Neuronal stem cell (in vitro differentiated cells): Measurements from ENCODE around the gene REXO1.
A peak's percentile ranks its signal among the peaks of the same experiment; 100 is the strongest.

ENCODE experiments used
- DNase-seq: peaks from one replicate; pipeline ENCODE4 v3.0.0-alpha.2; 2013; ENCODE audit warnings: low spot score
- H2AFZ ChIP-seq: one replicate; pipeline ENCODE4 v1.6.1; 2013; ENCODE audit warnings: mild to moderate bottlenecking, low read length, inconsistent platforms
- H2AK5ac ChIP-seq: 2 replicates; pipeline ENCODE4 v1.6.1; 2013; ENCODE audit warnings: low read depth, mild to moderate bottlenecking, inconsistent platforms, low read length, moderate library complexity, mixed read lengths
- H2BK120ac ChIP-seq: 2 replicates; pipeline ENCODE4 v1.6.1; 2013; ENCODE audit warnings: low read depth, mild to moderate bottlenecking, inconsistent platforms, low read length, moderate library complexity, mixed read lengths
- H2BK12ac ChIP-seq: one replicate; pipeline ENCODE4 v1.6.1; 2013; ENCODE audit warnings: low read length, inconsistent platforms
- H2BK15ac ChIP-seq: 2 replicates; pipeline ENCODE4 v1.6.1; 2013; ENCODE audit warnings: mild to moderate bottlenecking, low read length, inconsistent platforms, mixed read lengths
- H2BK5ac ChIP-seq: one replicate; pipeline ENCODE4 v1.6.1; 2013; ENCODE audit warnings: inconsistent platforms, mild to moderate bottlenecking, low read length, moderate library complexity
- H3K14ac ChIP-seq: one replicate; pipeline ENCODE4 v1.6.1; 2013; ENCODE audit warnings: low read length, inconsistent platforms
- H3K18ac ChIP-seq: 2 replicates; pipeline ENCODE4 v1.6.1; 2013; ENCODE audit warnings: low read length, inconsistent platforms
- H3K23ac ChIP-seq: 2 replicates; pipeline ENCODE4 v1.6.1; 2013; ENCODE audit warnings: low read depth, mild to moderate bottlenecking, mixed read lengths, low read length, inconsistent platforms; ENCODE audit not compliant: poor library complexity
- H3K27ac ChIP-seq: replicated peaks from 3 replicates; pipeline ENCODE4 v1.5.1; 2013; ENCODE audit warnings: low read length, inconsistent platforms
- H3K27me3 ChIP-seq, 3 experiments: 2 replicates each; pipeline ENCODE4 v1.6.1; 2013; ENCODE audit warnings: low read length in 3 of 3, mild to moderate bottlenecking in 2 of 3, inconsistent platforms in 1 of 3, low read depth in 1 of 3, mixed read lengths in 1 of 3, moderate library complexity in 1 of 3; ENCODE audit not compliant: control insufficient read depth in 3 of 3, insufficient read depth in 3 of 3
- H3K36me3 ChIP-seq, 2 donors: replicated peaks in 1 of 2; 2 replicates each; pipeline ENCODE4 v1.6.1; 2013; ENCODE audit warnings: low read length in 2 of 2; ENCODE audit not compliant: control insufficient read depth in 2 of 2, insufficient read depth in 2 of 2
- H3K4ac ChIP-seq: 2 replicates; pipeline ENCODE4 v1.6.1; 2013; ENCODE audit warnings: inconsistent platforms, mild to moderate bottlenecking, low read length, moderate library complexity
- H3K4me1 ChIP-seq, 2 donors: 1 replicate in 1 of 2; 2 replicates in 1 of 2; pipeline ENCODE4 v1.6.1; 2013; ENCODE audit warnings: low read length in 2 of 2, low read depth in 1 of 2; ENCODE audit not compliant: control insufficient read depth in 2 of 2, insufficient read depth in 1 of 2
- H3K4me2 ChIP-seq: one replicate; pipeline ENCODE4 v1.6.1; 2013; ENCODE audit warnings: mild to moderate bottlenecking, low read length, inconsistent platforms; ENCODE audit not compliant: insufficient read depth, poor library complexity, severe bottlenecking
- H3K4me3 ChIP-seq, 2 donors: 2 replicates each; pipeline ENCODE4 v1.5.1; 2013; ENCODE audit warnings: low read length in 2 of 2, mild to moderate bottlenecking in 2 of 2, inconsistent platforms in 1 of 2, moderate library complexity in 1 of 2
- H3K79me1 ChIP-seq: one replicate; pipeline ENCODE4 v1.6.1; 2013; ENCODE audit warnings: low read depth, mild to moderate bottlenecking, inconsistent platforms, low read length, moderate library complexity
- H3K9ac ChIP-seq: one replicate; pipeline ENCODE4 v1.6.1; 2013; ENCODE audit warnings: mild to moderate bottlenecking, low read depth, low read length, inconsistent platforms; ENCODE audit not compliant: poor library complexity
- H3K9me3 ChIP-seq, 2 donors: replicated peaks in 1 of 2; 2 replicates each; pipeline versions ENCODE3 to v1.6.1; 2013; ENCODE audit warnings: low read length in 2 of 2, mild to moderate bottlenecking in 2 of 2, inconsistent platforms in 1 of 2, low read depth in 1 of 2, mixed read lengths in 1 of 2, moderate library complexity in 1 of 2; ENCODE audit not compliant: control insufficient read depth in 2 of 2, insufficient read depth in 1 of 2
- H4K8ac ChIP-seq: one replicate; pipeline ENCODE4 v1.6.1; 2013; ENCODE audit warnings: low read depth, mild to moderate bottlenecking, inconsistent platforms, low read length, moderate library complexity
- H4K91ac ChIP-seq: one replicate; pipeline ENCODE4 v1.6.1; 2013; ENCODE audit warnings: low read length, low read depth, mild to moderate bottlenecking, inconsistent platforms; ENCODE audit not compliant: poor library complexity
- WGBS, 2 donors: extraction: QIAGEN DNeasy Blood & Tissue Kit; methylation state at CpG; one replicate each; pipeline ENCODE4 v1.1.7; 2013; ENCODE audit warnings: missing lambda C conversion rate in 2 of 2, mixed read lengths in 1 of 2; ENCODE audit not compliant: insufficient read length in 2 of 2, insufficient replicate concordance in 1 of 2; ENCODE audit errors: extremely low coverage in 2 of 2; 5-methylcytosine and 5-hydroxymethylcytosine counted together

Gene REXO1

DNA sequence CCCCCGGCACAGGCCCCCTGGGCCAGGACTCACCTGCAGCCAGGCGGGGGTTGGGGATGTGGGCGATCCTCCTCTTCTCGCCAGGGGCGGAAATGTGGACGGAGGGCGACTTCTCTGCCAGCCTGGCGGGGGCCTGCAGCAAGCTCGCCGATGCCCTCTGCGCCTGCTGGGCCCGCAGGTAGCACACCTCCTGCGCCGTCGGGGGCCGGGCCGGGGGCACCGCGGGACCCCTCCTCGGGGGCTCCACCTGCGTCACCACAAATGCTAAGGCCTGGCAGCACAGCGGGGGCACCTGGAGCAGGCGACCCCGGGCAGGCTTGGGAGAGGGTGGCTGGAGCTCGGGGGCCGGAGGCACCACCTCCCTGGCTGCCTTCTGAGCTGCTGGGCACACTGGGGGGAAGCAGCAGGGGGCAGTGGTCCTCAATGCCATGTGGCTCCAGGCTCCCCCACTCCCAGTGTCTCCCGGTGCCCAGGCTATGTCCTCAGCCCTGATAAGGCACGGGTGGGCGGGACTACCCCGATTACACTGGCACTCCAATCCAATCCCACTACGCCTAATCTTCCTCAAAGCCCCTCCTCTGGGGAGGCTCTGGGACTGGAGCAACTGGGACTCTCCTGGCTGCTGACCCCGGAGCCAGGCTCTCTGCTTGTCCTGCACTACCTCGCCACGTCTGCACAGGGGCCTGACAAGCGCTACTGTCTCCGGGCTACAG is 24.6 kb downstream of the REXO1 start:
- H3K23ac ChIP-seq = peak overlapping the region; percentile 89
- no peak overlapping the region for H3K4me3 ChIP-seq
- peak overlapping the region; percentile 28 for H2AK5ac ChIP-seq
- H3K27ac ChIP-seq = no peak overlapping the region
- no CpG with 5 or more reads among the region's 36 CpGs for WGBS, 2 donors
- no peak overlapping the region for H2BK12ac ChIP-seq
- H3K4me2 ChIP-seq = no peak overlapping the region
- no peak overlapping the region for H2BK15ac ChIP-seq
- no peaks in the 10 kb centered on the region for H3K9me3 ChIP-seq
- H2BK120ac ChIP-seq = no peak overlapping the region
- no peak overlapping the region for H3K4ac ChIP-seq
- no peak overlapping the region for H4K8ac ChIP-seq
- H2BK5ac ChIP-seq = no peak overlapping the region
- H3K27me3 ChIP-seq = no peaks in the 10 kb centered on the region
- peaks cover 22% of the 10 kb centered on the region for H3K79me1 ChIP-seq
- no peak overlapping the region for H2AFZ ChIP-seq
- peaks cover 22 to 81% of the 10 kb centered on the region in 2 donors for H3K36me3 ChIP-seq
- H3K4me1 ChIP-seq = peaks cover 3 to 6% of the 10 kb centered on the region in 2 donors
- H3K18ac ChIP-seq = no peak overlapping the region
- peak overlapping the region; percentile 38 for H3K14ac ChIP-seq
- H3K9ac ChIP-seq = no peak overlapping the region
- DNase-seq = no peak
- no peak overlapping the region for H4K91ac ChIP-seq

DNA sequence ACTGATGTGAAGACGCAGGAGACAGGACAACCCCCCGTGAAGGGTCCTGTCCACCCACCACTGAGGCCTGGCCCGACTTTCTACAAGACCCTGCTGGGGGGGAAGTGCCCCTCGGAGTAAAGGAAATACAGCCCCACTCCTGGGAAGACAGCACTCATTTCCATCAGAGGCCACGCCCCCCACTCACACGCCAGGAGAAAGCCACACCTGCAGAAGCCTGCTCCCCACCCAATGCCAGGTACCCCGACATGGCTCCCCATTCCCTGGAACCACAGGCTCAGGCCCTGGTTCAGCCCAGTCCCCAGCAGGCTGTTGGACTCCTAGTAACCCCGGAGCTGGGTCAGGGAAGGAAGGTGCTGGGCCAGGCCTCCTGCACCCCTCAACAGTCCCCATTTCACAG is 25.3 kb downstream of the REXO1 start:
- Histone ChIP-seq H2BK15ac (no peak overlapping the region), H3K18ac (no peak overlapping the region), H3K36me3 (peaks cover 27 to 84% of the 10 kb centered on the region in 2 donors), H3K9ac (no peak overlapping the region), H3K23ac (no peak overlapping the region), H3K4me1 (peaks cover 3 to 6% of the 10 kb centered on the region in 2 donors), H3K4me3 (no peak overlapping the region), H2BK120ac (no peak overlapping the region), H3K27me3 (no peaks in the 10 kb centered on the region), H4K8ac (no peak overlapping the region), H2AK5ac (no peak overlapping the region), H2BK5ac (no peak overlapping the region), H3K14ac (no peak overlapping the region), H3K4ac (no peak overlapping the region), H2BK12ac (no peak overlapping the region), H2AFZ (no peak overlapping the region), H4K91ac (no peak overlapping the region), H3K79me1 (peaks cover 17% of the 10 kb centered on the region), H3K9me3 (no peaks in the 10 kb centered on the region), H3K4me2 (no peak overlapping the region), H3K27ac (no peak overlapping the region)
- DNase-seq = no peak
- WGBS, 2 donors = no CpG with 5 or more reads among the region's 8 CpGs

DNA sequence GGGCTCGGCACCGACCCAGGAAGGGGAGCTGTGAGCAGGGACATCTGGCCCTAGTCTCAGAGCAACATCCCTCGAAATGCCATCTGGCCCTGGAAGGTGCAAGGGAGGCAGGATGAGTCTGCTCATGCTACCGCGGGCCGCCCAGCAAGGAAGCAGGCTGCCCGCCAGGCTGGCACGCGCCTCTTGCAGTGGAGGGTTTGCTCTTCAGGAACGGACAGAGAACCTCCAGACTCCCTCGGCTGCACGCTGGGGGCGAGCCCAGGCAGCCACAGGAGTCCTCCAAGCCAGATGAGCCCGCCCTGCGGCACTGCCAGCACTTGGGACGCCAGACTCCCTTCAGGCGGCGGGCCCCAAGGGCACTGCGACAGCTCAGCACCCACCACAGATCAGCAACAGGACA is 26.1 kb downstream of the REXO1 start:
- Histone ChIP-seq H4K91ac (no peak overlapping the region), H2BK120ac (no peak overlapping the region), H3K27ac (no peak overlapping the region), H4K8ac (no peak overlapping the region), H3K79me1 (peaks cover 17% of the 10 kb centered on the region), H2BK15ac (no peak overlapping the region), H3K4me3 (no peak overlapping the region), H3K18ac (no peak overlapping the region), H3K36me3 (peaks cover 32 to 85% of the 10 kb centered on the region in 2 donors), H2BK12ac (peak overlapping the region; percentile 41), H3K9ac (no peak overlapping the region), H3K9me3 (no peaks in the 10 kb centered on the region), H3K14ac (no peak overlapping the region), H3K4me1 (peaks cover 3 to 6% of the 10 kb centered on the region in 2 donors), H3K4me2 (no peak overlapping the region), H3K4ac (no peak overlapping the region), H3K23ac (no peak overlapping the region), H2AK5ac (no peak overlapping the region), H3K27me3 (no peaks in the 10 kb centered on the region), H2BK5ac (no peak overlapping the region), H2AFZ (no peak overlapping the region)
- WGBS, 2 donors = no CpG with 5 or more reads among the region's 19 CpGs
- no peak for DNase-seq

DNA sequence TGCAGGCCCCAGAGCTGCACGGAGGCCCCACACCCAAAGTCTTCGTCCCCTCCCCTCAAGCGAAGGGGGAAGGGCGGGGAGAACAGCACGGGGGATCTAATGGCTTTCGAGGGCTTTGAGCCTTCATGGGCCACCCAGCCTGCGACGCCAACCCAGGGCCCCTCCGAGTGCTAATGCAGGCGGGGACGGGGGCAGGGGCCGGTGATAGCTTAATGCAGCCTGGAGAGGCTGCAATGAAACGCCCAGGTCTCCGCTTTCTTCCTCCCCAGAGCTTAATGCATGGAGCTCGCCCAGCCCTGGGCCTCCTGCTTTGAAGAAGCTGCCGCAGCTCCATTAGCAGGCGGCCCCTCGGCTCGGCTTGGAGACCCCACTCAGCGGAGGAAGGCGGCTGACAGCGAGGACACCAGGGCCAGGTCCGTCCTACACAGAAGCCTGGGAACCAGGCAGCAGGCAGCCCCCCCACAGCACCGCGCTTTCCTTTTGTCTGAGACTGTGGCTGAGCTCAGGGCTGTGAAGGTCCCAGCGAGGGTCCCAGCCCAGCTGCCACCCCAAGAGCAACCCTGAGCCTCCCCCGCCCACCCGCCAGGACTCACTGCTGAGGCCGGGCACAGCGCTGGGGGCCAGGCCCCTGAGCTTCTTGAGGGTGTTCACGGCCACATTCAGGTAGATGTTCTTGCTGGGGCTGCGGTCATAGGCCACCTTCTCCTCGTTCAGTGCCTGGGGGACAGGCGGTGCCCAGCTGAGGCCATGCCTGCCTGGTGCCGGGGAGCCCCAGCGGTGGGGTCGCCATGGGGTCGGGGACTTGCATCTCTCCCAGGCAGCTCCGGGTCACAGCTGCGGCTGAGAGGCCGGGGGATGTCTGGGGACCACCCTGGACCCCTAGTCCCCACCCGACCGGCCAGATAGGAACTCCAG is 28.7 kb downstream of the REXO1 start:
- H3K4me1 ChIP-seq = no peaks in the 10 kb centered on the region
- H2BK5ac ChIP-seq = no peak overlapping the region
- peak overlapping the region; percentile 11 for H3K4me2 ChIP-seq
- peak overlapping the region; percentile 56 for H3K14ac ChIP-seq
- no peak overlapping the region for H4K91ac ChIP-seq
- WGBS, 2 donors = no CpG with 5 or more reads among the region's 43 CpGs
- H3K27me3 ChIP-seq = no peaks in the 10 kb centered on the region
- H3K18ac ChIP-seq = no peak overlapping the region
- no peak overlapping the region for H2AK5ac ChIP-seq
- peaks cover 13% of the 10 kb centered on the region for H3K79me1 ChIP-seq
- no peak overlapping the region for H3K4me3 ChIP-seq
- H3K9me3 ChIP-seq = peaks cover 0 to 2% of the 10 kb centered on the region in 2 donors
- H3K36me3 ChIP-seq = peaks cover 41 to 85% of the 10 kb centered on the region in 2 donors
- H2BK120ac ChIP-seq = no peak overlapping the region
- DNase-seq = no peak
- H3K4ac ChIP-seq = no peak overlapping the region
- H4K8ac ChIP-seq = no peak overlapping the region
- no peak overlapping the region for H2AFZ ChIP-seq
- H3K23ac ChIP-seq = no peak overlapping the region
- H3K27ac ChIP-seq = no peak overlapping the region
- H2BK15ac ChIP-seq = no peak overlapping the region
- H3K9ac ChIP-seq = peak overlapping the region; percentile 44
- H2BK12ac ChIP-seq = no peak overlapping the region
